Sigmoid colon (tissue), 7 donors: ENCODE results near the gene UBXN1. TPM values are rescaled to one million over a fixed set of nuclear protein-coding genes. Genes with fewer than 3 reads are reported as not detected.
"Not testable (repeated sequence)": the region's sequence is repeated elsewhere in the genome, so short reads cannot be mapped to it uniquely, and the experiment has no call there.

Experiments
- DNase-seq: peaks from one replicate; pipeline ENCODE4 v3.0.0-alpha.2; 2019
- H3K27ac ChIP-seq, 4 donors: fragments of 200-600 bp; sonication (generic); one replicate each; pipeline ENCODE4 v1.5.1; 2016 to 2019; ENCODE audit warnings: mild to moderate bottlenecking in 1 of 4
- H3K27me3 ChIP-seq, 3 donors: fragments of 200-600 bp; sonication (generic); one replicate each; pipeline ENCODE4 v1.5.1; 2019; ENCODE audit warnings: mild to moderate bottlenecking in 1 of 3
- H3K36me3 ChIP-seq, 4 donors: fragments of 200-600 bp; sonication (generic); one replicate each; pipeline ENCODE4 v1.5.1; 2016 to 2019
- H3K4me1 ChIP-seq, 4 donors: fragments of 200-600 bp; sonication (generic); one replicate each; pipeline ENCODE4 v1.5.1; 2017 to 2019
- H3K4me3 ChIP-seq, 4 donors: fragments of 200-600 bp; sonication (generic); one replicate each; pipeline ENCODE4 v1.5.1; 2017 to 2019; ENCODE audit warnings: mild to moderate bottlenecking in 2 of 4, moderate library complexity in 1 of 4
- H3K9me3 ChIP-seq, 4 donors: fragments of 200-600 bp in 3 of 4; sonication (generic) in 3 of 4; one replicate each; pipeline versions ENCODE4 v1.5.1 to v1.6.1; 2013 to 2019
- EP300 ChIP-seq, 4 donors: sonication (generic); formaldehyde crosslinking; IDR thresholded peaks; one replicate each; pipeline ENCODE4 v1.6.1; 2017; ENCODE audit warnings: antibody characterized with exemption in 4 of 4
- POLR2A ChIP-seq, 2 donors: fragments of 450-650 bp; IDR thresholded peaks; one replicate each; pipeline ENCODE4 v1.6.1; 2016; ENCODE audit warnings: antibody characterized with exemption in 2 of 2, mild to moderate bottlenecking in 2 of 2, moderate library complexity in 2 of 2
- POLR2AphosphoS5 ChIP-seq, 4 donors: sonication (generic); formaldehyde crosslinking; IDR thresholded peaks; one replicate each; pipeline ENCODE4 v1.6.1; 2017; ENCODE audit warnings: antibody characterized with exemption in 4 of 4
- WGBS, 2 donors: extraction: QIAGEN DNeasy Blood & Tissue Kit; methylation state at CpG; one replicate each; pipeline ENCODE4 v1.1.7; 2013; 5-methylcytosine and 5-hydroxymethylcytosine counted together
- intact Hi-C: fragments of 100-400 bp; cut with DNase I; formaldehyde crosslinking; loops from one replicate; pipeline ENCODE4 v1.15.1; 2023
- polyA plus RNA-seq, 3 donors: library from polyadenylated mRNA; stranded (reverse); fragments of 200-250 nt; gene quantifications; one replicate each; pipeline ENCODE4 v1.2.3, GENCODE V29; 2013
- total RNA-seq, 4 donors: library from RNA; depleted of rRNA; stranded (reverse); fragments of >200 nt; gene quantifications; one replicate each; pipeline ENCODE4 v1.1.0, GENCODE V29; 2016
- TF ChIP-seq, protein P1 (sequence below), 4 experiments: fragments of 450-650 bp in 3 of 4; fragments of 200-600 bp in 1 of 4; IDR thresholded peaks; one replicate each; pipeline ENCODE4 v1.5.1; 2016 to 2019; ENCODE audit warnings: antibody characterized with exemption in 4 of 4, mild to moderate bottlenecking in 3 of 4, moderate library complexity in 2 of 4
- donor health status: healthy with polysubstance abuse.
- donor health status: Bipolar disorder and iron deficiency.
- donor health status: healthy.

UBXN1 gene
- total and polyA plus RNA-seq, 7 donors = 132 to 298 (median 177) TPM

DNA sequence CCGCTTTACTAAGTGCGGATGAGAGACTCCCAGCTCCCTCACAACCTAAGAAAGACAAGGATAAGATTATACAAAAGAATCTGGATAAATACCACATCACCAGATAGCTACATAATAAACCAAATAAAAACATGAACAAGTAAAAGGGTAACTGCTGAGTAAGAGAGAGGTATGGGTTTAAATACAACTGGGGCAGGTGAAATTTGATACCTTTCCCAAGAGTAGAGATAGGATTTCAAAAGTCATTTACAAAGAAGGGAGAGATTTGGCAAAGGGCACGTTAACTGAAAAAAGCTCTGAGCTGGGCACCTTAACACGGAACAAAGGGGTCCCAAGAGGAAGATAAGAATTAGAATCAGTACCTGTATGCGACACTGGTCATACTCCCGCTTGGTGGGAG is 1.7 kb downstream of the UBXN1 start:
- peaks cover 0 to 46% (median 34%) of the 10 kb centered on the region in 4 donors for H3K4me1 ChIP-seq
- no peak for DNase-seq
- no peak for TF ChIP-seq POLR2AphosphoS5 (IDR thresholded peaks at IDR 0.05)
- TF ChIP-seq POLR2A (IDR thresholded peaks at IDR 0.05) = no peak
- TF ChIP-seq EP300 (IDR thresholded peaks at IDR 0.05) = no peak
- TF ChIP-seq, protein P1, sequence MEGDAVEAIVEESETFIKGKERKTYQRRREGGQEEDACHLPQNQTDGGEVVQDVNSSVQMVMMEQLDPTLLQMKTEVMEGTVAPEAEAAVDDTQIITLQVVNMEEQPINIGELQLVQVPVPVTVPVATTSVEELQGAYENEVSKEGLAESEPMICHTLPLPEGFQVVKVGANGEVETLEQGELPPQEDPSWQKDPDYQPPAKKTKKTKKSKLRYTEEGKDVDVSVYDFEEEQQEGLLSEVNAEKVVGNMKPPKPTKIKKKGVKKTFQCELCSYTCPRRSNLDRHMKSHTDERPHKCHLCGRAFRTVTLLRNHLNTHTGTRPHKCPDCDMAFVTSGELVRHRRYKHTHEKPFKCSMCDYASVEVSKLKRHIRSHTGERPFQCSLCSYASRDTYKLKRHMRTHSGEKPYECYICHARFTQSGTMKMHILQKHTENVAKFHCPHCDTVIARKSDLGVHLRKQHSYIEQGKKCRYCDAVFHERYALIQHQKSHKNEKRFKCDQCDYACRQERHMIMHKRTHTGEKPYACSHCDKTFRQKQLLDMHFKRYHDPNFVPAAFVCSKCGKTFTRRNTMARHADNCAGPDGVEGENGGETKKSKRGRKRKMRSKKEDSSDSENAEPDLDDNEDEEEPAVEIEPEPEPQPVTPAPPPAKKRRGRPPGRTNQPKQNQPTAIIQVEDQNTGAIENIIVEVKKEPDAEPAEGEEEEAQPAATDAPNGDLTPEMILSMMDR (IDR thresholded peaks at IDR 0.05) = no peak
- H3K9me3 ChIP-seq = no peaks in the 10 kb centered on the region
- peaks cover 0 to 38% (median 10%) of the 10 kb centered on the region in 4 donors for H3K36me3 ChIP-seq
- no peak overlapping the region for H3K4me3 ChIP-seq
- no peaks in the 10 kb centered on the region for H3K27me3 ChIP-seq
- 89 to 91% methylated on average over 6 of the region's 6 CpGs for WGBS, 2 donors
- intact Hi-C loops = no loop called here
- no peak overlapping the region for H3K27ac ChIP-seq

DNA sequence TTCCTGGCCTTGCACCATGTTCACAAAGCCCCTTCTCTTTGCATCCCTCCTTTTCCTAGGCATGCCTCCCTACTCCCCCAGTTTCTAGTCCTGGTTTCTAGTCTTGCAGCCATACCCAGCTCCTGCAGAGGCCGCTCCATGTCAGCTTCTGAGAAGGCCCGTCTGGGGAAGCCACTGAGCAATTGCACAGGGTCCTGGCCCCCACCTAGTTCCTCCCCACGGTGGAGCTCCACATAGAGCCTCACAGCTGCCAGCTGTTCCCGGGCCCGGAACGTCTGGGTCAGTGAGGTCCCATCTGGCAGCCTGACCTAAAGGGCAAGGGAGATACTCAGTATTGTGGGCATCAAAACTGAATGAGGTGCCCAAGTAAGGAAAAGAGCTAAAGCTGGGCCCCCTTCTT is 2.2 kb downstream of the UBXN1 start:
- Histone ChIP-seq H3K9me3 (no peaks in the 10 kb centered on the region), H3K4me1 (peaks cover 0 to 47% (median 35%) of the 10 kb centered on the region in 4 donors), H3K27me3 (no peaks in the 10 kb centered on the region), H3K27ac (no peak overlapping the region), H3K36me3 (peaks cover 0 to 38% (median 10%) of the 10 kb centered on the region in 4 donors), H3K4me3 (no peak overlapping the region)
- DNase-seq = no peak
- intact Hi-C loops = no loop called here
- 51 to 70% methylated on average over 6 of the region's 6 CpGs for WGBS, 2 donors
- TF ChIP-seq POLR2AphosphoS5 (IDR thresholded peaks at IDR 0.05) (no peak), POLR2A (IDR thresholded peaks at IDR 0.05) (no peak), EP300 (IDR thresholded peaks at IDR 0.05) (no peak)
- TF ChIP-seq, protein P1 (IDR thresholded peaks at IDR 0.05) = no peak

DNA sequence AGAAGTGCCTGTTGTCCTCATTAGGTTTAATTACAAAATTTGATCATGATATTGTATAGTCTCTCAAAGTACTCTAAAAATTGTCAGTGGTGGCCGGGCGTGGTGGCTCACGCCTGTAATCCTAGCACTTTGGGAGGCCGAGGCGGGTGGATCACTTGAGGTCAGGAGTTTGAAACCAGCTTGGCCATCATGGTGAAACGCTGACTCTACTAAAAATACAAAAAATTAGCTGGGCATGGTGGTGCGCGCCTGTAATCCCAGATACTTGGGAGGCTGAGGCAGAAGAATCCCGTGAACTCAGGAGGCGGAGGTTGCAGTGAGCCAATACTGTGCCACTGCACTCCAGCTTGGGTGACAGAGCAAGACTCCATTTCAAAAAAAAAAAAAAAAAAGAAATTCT is 3.5 kb downstream of the UBXN1 start:
- intact Hi-C loops, H3K27ac ChIP-seq, H3K27me3 ChIP-seq, DNase-seq, H3K4me3 ChIP-seq, H3K9me3 ChIP-seq: not testable (repeated sequence)
- 91 to 97% methylated on average over 10 of the region's 10 CpGs for WGBS, 2 donors
- peaks cover 0 to 46% (median 42%) of the 10 kb centered on the region in 4 donors for H3K4me1 ChIP-seq
- H3K36me3 ChIP-seq = peaks cover 0 to 38% (median 10%) of the 10 kb centered on the region in 4 donors

DNA sequence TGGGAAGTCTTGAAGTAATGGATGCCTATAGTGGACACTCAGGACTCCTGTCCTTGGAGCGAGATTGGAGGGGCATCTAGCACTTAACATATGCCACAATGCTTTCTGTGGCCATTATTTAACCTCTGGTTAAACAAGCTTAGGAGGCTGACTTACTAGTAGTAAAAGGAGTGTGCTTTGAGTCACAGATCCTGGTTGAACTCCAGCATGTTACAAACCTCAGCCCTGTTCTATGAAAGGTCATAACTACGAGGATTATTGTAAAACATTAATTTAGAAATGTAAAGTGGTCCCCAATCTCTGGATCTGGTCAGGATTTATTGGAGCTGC is 5.7 kb downstream of the UBXN1 start:
- H3K36me3 ChIP-seq = peaks cover 0 to 38% (median 10%) of the 10 kb centered on the region in 4 donors
- intact Hi-C loops = no loop called here
- peak overlapping the region; percentile 82 to 91 (median 88) for H3K27ac ChIP-seq
- peaks cover 0 to 38% (median 34%) of the 10 kb centered on the region in 4 donors for H3K4me1 ChIP-seq
- no peak overlapping the region for H3K4me3 ChIP-seq
- no peaks in the 10 kb centered on the region for H3K27me3 ChIP-seq
- TF ChIP-seq POLR2A (IDR thresholded peaks at IDR 0.05) (no peak), POLR2AphosphoS5 (IDR thresholded peaks at IDR 0.05) (no peak), EP300 (IDR thresholded peaks at IDR 0.05) (no peak)
- TF ChIP-seq, protein P1 (IDR thresholded peaks at IDR 0.05) = no peak
- H3K9me3 ChIP-seq = no peaks in the 10 kb centered on the region
- no peak for DNase-seq
- WGBS, 2 donors = 59 to 85% methylated on average over 2 of the region's 2 CpGs

DNA sequence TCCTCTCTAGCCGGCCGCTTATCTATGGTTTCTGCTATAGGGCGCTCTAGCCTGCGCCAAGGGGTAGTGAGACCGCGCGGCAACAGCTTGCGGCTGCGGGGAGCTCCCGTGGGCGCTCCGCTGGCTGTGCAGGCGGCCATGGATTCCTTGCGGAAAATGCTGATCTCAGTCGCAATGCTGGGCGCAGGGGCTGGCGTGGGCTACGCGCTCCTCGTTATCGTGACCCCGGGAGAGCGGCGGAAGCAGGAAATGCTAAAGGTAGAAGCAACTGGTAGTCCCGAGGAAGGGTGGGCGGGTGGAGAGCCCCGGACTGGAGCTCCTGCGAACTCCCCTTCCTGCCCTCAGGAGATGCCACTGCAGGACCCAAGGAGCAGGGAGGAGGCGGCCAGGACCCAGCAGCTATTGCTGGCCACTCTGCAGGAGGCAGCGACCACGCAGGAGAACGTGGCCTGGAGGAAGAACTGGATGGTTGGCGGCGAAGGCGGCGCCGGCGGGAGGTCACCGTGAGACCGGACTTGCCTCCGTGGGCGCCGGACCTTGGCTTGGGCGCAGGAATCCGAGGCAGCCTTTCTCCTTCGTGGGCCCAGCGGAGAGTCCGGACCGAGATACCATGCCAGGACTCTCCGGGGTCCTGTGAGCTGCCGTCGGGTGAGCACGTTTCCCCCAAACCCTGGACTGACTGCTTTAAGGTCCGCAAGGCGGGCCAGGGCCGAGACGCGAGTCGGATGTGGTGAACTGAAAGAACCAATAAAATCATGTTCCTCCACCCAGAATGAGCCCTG is 7.1 kb downstream of the UBXN1 start, which contains the start of the genes LBHD1 and UQCC3:
LBHD1 (minus strand) TSS at position 660 of the 782 bp plus-strand sequence. CDS start 2,236 bp downstream, outside the sequence.
UQCC3 (plus strand) TSS at position 66 of the 782 bp plus-strand sequence; CDS start at position 139, 73 bp downstream.
- intact Hi-C loops = no loop called here
- peaks cover 0 to 40% (median 38%) of the 10 kb centered on the region in 4 donors for H3K4me1 ChIP-seq
- H3K9me3 ChIP-seq = no peaks in the 10 kb centered on the region
- peaks cover 0 to 37% (median 5%) of the 10 kb centered on the region in 4 donors for H3K36me3 ChIP-seq
- TF ChIP-seq EP300 (IDR thresholded peaks at IDR 0.05) (no peak), POLR2A (IDR thresholded peaks at IDR 0.05) (peak; percentile 48 to 57), POLR2AphosphoS5 (IDR thresholded peaks at IDR 0.05) (peak; percentile 55 to 82 (median 73))
- TF ChIP-seq, protein P1 (IDR thresholded peaks at IDR 0.05) = no peak
- peak within 1 kb of the TSS; percentile 82 to 91 (median 88) for H3K27ac ChIP-seq
- H3K27me3 ChIP-seq = no peaks in the 10 kb centered on the region
- peak; percentile 91 for DNase-seq
- H3K4me3 ChIP-seq = peak within 1 kb of the TSS; percentile 57 to 87 (median 74)
- 0 to 1% methylated on average over 59 of the region's 59 CpGs for WGBS, 2 donors
